ENCODE data around the gene BRWD1. TPM values are rescaled to one million over a fixed set of nuclear protein-coding genes. Genes with fewer than 3 reads are reported as not detected.
A peak's percentile ranks its signal among the peaks of the same experiment; 100 is the strongest.

Gene BRWD1
- total RNA-seq, 1 donor from 2014 or later = 55.5 TPM

DNA sequence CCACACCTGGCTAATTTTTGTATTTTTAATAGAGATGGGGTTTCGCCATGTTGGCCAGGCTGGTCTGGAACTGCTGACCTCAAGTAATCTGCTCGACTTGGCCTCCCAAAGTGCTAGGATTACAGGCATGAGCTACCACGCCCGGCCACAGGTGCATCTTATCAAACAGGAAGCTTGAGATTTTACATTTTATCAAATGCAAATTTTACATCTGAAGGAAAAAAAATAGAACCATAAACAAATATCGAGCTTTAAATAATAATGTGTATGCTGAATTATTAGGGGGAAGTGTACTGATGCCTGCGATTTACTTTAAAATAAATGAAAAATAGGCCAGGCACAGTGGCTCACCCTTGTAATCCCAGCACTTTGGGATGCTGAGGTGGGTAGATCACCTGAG lies 16.6 kb upstream of the BRWD1 start:
- DNase-seq (ENCODE audit: low read depth) = no peak

DNA sequence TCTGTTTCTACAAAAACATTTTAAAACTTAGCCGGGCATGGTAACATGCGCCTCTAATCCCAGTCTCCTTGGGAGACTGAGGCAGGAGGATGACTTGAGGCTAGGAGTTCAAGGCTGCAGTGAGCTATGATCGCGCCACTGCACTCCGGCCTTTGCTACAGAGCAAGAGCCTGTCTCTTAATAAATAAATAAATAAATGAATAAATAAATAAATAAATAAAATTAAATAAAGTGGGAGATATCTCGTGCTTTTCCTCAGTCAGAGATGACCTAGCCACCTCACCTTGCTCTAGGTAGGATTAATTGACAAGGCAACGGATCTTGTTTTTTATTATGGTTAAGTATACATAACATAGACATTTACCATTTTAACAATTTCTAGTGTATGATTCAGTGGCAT lies 14.3 kb upstream of the BRWD1 start:
- DNase-seq (ENCODE audit: low read depth) = no peak

DNA sequence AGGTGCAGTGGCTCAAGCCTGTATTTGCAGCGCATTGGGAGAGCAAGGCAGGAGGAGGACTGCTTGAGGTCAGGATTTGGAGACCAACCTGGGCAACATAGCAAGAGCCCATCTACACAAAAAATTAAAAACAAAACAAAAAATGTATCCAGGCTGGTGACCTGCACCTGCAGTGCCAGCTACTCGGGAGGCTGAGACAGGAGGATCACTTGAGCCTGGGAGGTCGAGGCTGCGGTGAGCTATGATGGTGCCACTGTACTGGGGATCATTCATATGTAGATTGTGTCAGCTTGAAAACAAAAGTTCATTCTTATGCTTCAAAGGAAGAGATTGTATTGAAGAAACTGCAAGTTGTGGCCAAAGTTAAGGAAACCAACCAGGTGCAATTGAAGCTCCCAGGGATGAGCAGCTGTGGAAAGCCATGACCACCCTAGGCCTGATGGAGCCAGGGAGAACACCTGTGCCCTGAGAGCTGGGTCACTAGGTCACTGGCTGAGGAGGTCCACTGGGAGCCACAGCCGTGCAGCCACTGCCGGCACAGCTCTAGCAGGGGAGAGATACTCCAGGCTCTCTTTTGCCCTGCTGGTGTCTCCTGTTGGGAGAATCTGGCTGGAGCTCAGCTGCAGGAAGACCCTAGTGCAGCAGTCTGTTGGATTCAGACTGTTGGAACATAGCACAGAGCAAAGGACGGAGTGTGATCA lies 13.3 kb upstream of the BRWD1 start:
- DNase-seq (ENCODE audit: low read depth) = no peak

DNA sequence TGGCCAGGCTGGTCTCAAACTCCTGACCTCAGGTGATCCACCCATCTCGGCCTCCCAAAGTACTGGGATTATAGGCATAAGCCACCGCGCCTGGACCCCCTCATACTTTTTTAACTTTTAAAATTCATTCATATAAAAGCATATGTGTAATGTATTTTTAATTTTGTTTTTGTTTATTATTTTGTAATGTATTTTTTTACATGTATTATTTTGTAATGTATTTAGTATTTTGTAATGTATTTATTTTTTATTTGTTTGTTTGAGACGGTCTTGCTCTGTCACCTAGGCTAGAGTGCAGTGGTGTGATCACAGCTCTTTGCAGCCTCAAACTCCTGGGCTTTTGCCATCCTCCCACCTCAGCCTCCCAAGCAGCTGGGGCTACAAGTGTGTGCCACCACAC lies 12.0 kb upstream of the BRWD1 start:
- no peak for DNase-seq (ENCODE audit: low read depth)

DNA sequence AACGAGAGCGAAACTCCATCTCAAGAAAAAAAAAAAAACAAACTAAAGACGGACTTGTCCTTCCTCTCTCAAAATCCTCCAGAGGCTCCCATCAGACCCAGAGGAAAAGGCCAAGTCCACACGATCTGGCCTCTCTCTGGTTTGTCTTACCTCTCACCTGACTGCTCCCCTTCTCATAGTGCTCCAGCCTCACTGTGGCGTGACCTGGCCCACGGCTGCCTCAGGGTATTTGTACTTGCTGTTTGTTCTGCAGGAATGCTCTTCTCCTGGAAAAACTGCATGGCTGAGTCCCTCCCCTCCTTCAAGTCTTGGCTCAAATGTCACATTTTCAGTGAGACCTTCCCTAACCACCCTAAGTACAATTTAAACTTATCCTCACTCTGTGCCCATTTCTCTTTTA lies 8.0 kb upstream of the BRWD1 start:
- DNase-seq (ENCODE audit: low read depth) = no peak

DNA sequence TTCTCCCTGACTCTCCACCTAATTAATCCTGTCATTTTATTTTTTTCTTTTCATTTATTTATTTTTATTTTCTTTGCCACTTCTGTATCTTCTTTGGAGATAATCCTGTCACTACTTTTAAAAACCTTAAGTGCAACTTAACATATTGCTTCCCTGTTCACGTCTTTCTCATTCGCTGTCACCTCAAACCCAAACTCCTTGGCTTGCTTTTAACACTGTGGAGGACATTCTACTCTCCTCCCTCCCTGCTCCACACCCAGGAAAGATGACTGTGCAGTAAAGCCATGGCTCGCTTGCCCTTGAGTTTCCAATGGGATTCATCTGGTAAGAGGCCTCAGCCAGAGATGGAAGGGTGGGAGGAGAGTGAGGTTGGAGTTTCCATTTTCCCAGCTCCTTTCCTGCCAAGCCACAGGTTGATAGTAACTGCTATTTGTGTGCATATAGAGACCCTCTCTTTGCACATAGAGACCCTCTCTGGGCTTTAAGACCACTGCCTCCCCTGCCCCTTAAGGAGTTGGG lies 6.4 kb upstream of the BRWD1 start:
- DNase-seq (ENCODE audit: low read depth) = peak; percentile 31

DNA sequence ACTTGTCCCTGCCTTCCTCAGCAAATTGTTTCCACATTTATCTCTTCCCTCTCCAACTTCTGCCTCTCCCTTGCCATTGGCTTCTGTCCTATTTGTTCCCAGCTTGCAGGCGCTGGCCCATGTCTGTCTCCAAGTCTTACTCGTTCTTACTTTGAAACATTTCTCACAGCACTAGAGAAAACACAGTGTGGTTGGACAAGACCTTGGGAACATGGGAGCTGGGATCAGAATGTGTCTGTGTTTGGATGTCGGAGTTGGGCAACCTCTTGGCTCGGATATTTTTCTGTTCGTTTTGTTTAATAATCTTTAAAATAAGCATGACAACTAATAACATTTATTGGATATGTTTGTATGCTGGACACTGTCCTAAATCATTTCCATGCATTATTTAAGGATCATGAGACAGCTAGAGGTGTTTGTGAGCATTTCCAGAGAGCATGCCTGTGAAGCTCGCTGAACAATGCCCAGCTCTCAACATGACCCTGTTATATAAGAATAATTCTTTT lies 5.9 kb upstream of the BRWD1 start:
- peak; percentile 83 for DNase-seq (ENCODE audit: low read depth)

DNA sequence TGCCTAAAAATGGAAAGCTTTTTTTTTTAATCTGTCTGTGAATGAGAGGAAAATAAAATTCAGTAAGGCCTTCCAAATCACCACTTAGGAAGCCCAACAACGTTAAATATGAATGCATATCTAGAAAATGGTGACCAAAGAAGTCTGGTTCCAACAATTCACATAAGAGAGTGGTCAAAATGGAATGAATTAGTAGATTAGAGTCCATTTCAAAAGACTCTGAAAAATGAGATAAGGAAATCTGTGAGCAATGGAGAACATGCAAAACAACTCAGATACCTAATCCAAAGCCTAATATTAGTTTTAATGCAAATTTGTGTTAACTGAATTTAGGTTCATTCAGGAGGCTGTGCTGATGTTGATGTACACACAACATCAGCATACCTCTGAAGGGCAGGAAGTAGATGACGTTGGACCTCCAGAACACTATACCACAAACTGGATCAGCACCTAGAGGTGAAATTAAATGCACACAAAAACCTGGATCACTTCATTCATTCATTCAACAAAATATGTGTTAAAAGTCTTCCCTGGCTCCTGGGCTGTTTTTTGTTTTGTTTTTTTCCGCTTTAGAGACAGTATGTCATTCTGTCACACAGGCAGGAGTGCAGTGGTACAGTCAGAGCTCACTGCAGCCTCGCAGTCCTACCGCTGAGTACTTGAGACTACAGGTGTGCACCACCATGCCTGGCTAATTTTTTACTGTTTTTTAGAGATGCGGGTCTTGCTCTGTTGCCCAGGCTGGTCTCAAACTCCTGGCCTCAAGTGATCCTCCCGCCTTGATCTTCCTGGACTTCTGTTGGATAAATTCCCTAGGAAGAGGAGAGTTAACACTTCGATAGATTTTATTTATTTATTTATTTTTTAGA lies 4.9 kb upstream of the BRWD1 start:
- DNase-seq (ENCODE audit: low read depth) = no peak

DNA sequence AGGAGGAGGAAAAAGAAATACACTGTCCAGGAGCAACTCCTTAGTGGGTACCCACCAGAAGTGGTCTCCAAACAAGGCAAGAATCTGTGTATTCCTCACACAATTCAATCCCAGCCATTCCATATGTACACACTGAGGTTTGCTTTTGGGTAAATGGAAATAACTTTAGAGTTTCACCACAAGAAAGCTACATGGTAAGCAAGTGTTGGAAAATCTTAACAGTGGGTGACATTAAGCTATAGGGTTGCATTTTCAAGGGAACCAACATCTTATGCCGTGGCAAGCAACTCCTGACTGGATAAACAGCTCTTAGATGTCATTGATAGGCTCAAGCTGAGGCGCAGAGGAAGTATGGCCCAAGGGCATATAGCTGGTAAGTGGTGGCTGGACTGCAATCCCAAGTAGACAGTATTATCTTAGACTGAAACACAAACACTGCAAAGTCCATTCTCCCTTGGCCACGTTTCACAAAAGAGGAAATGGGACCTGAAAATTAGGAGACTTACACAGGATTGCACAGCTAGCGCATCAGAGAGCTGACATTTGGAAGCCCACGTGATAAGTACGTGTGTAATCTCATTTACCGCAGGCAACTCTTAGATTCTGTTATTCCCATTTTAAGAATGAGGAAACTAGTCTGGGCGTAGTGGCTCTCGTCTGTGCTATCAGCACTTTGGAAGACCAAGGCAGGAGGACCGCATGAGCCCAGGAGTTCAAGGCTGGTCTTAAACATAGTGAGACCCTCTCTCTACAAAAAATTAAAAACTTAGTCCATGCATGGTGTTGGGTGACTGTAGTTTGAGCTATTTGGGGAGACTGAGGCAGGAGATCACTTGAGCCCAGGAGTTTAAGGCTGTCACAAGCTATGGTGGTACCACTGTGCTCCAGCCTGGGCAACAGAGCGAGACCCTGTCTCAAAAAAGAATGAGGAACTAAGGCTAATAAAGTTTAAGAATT lies 4.0 kb upstream of the BRWD1 start:
- no peak for DNase-seq (ENCODE audit: low read depth)

DNA sequence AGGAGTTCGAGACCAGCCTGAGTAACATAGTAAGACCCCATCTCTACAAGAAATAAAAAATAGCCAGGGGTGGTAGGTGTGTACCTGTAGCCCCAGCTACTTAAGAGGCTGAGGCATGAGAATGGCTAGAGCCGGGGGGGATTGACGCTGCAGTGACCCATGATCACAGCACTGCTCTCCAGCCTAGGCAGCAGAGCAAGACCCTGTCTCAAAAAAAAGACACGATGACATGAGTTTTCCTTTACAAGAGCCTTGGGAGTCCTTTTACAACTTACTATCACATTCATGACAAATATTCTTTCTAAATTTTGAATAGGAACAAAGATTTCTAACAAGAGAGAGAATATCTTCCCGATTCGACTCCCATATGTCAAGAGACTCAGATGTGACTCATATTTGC lies 3.3 kb upstream of the BRWD1 start:
- no peak for DNase-seq (ENCODE audit: low read depth)

DNA sequence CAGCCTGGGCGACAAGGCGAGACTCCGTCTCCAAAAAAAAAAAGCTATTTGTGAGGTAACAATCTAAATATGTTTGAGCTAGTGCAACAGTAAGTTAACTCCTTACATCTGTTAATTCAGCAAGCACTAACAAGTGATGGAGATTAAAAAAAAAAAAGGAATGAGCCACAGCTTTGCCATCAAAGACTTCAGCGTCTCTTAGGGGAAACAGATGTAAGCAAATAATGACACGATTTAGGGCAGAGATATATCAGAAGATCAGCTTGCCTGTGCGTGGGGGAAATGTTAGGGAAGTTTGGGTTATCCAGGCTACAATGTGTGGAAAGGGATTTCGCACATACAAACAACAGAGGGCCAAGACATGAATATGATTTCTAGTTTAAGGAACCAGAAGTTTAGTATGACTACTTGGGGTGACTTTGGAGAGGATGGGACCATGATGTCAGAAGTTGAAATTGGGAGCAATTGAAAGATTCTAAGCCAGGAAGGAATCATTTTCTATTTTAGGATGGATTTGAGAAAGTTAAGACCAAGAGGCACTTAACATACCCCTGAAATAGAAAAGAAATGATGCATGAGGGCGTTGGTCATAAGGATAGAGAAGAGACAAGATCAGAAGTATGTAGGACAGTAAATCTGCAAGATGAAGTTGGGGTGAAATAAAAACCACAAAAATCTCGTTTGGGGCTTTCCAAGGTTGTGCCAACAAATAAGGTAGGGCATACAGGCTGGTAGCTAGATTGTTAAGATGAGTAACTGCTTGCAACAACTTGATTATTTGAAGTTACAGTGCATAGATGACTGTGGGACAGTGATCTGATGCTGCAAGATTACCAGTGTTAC lies 2.4 kb upstream of the BRWD1 start:
- peak; percentile 55 for DNase-seq (ENCODE audit: low read depth)

DNA sequence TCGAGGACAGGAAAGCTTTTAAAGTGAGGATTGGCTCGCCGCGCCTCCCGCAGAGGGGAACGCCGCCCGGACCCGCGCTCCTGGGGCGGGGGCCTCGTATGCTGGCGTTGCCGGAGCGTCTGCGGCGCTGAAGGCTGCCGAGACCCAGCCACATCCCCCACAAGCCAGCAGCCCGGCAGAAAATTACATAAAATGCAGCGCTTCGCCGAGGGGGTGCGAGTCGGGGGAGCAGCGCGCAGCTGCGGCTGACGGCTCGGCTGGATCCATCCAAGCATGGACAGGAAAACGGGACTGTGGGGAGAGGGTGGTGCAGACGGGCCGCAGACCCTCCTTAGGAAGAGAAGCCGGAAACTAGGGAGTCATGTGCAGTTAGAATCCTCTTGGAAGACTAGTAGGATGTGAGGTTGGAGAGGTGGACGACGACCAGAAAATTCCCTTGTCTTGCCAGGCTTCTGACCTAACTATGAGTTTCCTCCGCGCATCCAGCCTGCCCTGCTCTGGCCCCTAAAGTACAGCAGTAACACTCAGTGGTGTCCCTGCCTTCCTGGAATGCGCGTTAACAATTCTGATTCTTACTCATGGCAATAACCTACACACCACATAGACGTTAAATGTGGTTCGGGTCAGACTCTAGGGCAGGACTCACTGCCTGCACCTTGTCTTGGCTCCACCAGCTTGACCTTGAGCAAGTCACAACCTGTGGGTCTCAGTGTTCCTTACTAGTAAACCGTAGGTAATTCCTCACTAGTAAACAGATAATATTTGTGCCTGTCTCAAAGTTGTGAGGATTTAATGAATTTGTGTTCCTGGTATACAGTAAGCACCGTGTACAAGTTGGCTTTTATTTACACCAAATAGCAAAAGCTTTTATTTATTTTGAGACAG lies 953 bp upstream of the BRWD1 start:
- peak; percentile 58 for DNase-seq (ENCODE audit: low read depth)

DNA sequence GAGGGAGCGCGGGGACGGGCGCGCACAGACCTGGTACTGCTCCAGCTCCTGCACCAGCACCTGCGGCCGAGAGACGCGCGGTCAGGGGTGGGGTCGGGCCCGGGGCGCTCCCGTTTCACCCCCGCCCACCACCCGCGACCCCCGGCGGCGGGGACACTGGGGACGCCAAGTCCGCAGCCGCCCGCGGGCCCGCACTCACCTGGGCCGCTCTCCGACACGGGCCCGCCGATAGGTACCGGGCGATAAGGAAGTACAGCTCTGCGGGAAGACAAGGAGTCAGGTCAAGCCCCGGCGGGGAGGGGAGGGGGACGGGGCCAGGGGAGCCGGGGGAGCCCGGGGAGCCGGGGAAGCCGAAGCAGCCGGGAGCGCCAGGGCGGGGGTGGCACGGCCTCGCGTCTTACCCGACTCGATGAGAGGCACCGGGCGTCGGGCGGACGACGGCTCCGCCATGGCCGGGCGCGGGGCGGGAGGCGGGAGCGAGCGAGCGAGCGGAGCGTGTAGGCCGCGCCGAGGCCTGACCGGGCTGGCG lies 326 bp downstream of the BRWD1 start:
- DNase-seq (ENCODE audit: low read depth) = no peak

DNA sequence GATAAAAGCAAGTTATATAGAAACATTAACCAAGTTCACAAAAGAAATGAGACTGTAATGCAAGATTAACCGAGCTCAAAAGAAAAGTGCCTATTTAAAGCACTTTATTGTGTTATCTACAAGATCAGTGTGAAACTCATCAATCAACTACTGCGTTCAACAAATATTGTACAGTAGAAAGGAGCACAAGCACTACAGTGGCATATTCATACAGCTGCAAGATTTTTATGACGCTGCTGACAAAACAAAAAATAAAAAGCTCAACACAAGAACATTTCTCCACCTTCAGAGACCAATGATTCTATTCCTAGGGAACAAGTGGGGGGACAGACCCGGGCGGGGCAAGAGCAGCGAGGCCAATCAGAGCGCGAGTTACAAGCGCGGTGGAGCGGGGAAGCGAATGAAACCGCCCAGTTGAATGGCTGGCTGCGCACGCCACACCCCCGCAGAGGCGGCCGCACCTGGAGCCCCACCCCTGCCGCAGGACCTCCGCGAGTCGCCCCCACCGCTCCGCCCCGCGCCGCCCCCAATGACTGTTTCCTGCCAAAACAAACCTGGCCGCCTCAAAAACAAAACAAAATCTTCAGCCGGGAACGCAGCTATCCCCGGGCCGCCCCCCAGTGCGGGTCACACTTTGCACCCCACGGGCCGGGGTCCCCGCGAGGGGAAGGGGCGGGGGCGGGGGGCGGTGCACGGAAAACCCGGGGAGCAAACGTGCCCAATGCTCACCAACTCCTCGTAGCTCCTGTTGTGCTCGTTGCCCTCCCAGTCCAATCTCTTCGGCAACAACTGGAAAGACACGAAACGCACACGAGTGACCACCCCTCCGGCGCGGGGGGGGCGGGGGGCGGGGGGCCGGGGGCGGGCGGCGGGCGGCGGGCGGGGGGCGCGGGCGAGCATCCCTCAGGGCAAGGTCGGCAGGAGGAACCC lies 1.1 kb downstream of the BRWD1 start:
- DNase-seq (ENCODE audit: low read depth) = peak; percentile 89

DNA sequence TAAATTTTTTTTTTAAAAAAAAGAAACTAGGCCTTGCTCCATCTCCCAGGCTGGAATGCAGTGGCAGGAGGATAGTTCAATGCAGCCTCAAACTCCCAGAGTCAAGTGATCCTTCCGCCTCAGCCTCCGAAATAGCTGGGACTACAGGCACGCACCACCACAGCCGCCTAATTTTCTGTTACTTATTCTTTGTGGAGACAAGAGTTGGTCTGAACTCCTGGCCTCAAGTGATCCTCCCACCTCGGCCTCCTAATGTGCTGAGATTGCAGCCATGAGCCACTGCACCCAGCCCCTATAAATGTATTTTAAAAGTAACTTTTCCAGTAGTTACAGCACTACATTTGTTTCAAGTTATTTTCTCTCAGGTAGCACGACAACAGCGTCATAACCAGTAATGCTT lies 2.3 kb downstream of the BRWD1 start:
- DNase-seq (ENCODE audit: low read depth) = no peak

DNA sequence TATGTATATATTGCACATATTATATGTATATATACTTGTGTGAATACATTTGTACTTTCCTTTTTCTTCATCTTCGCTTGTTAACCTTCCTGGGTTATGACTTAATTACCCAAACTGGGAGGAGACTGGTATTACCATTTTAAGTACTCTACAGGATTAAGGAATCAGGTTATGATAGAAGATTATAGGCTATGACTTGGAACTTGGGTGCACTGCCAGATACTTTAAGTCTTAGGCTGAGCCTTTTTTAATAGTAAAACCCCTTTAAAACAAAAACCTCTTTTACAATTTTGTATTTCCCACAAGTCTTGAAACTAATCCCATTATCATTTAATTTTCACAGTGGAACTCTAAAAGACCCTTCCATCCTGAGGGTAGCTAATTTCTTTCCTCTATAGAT lies 6.0 kb downstream of the BRWD1 start:
- DNase-seq (ENCODE audit: low read depth) = no peak

DNA sequence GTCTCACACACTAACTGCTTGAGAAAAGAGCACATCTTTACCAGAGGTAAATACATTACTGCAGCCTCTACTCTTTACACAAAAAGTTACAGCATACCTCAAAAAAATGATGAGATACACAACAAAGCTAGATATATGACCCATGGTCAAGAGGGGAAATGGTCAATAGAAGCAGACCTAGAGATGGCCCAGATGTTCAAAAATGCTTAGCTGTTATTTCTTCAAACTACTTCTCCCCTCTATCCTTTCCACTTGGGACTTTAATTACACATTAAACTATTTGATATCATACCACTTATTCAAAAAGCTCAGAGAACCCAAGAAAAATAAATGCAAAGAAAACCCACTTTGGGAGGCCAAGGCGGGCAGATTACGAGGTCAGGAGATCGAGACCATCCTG lies 12.8 kb downstream of the BRWD1 start:
- DNase-seq (ENCODE audit: low read depth) = no peak

DNA sequence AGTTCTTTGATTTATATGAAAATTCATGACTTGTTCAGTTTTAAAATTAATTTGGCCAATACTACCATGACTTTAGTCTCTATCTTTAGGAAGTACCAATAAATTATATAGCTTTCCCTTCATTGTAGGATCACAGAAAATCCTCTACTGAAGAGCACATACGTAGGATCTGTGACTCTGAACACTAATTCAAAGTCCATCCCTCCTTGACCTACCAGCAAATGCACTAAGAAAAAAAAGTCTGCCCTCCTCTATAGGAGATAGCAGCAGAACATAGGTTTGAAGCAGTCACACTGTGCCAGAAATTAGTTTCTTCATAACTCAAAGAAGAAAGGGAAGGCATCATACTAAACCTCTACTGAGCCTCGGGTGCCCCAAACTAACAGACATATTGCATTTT lies 16.5 kb downstream of the BRWD1 start:
- DNase-seq (ENCODE audit: low read depth) = no peak

All from myocyte (in vitro differentiated cells).